H1 (cell line): ENCODE results near the gene GYPC. TPM values are rescaled to one million over a fixed set of nuclear protein-coding genes. Genes with fewer than 3 reads are reported as not detected.

Source experiments
- CTCF ChIA-PET: fragments of 300-600 bp; sonication (Branson Sonifier 250); formaldehyde crosslinking; loops from one replicate; lab custom pipeline; 2021; ENCODE audit not compliant: partially characterized antibody; lab: Charles Lee
- POLR2A ChIA-PET: fragments of 300-600 bp; sonication (Branson Sonifier 250); formaldehyde crosslinking; loops from one replicate; lab custom pipeline; 2021; ENCODE audit warnings: inconsistent platforms; ENCODE audit not compliant: partially characterized antibody; lab: Charles Lee
- DNase-seq, 2 experiments: peaks; one replicate each; pipeline versions ENCODE4 v3.0.0 to v3.0.0-alpha.2; 2010 to 2022; ENCODE audit warnings: low spot score in 2 of 2, low read depth in 1 of 2, mixed read lengths in 1 of 2
- FAIRE-seq: peaks from 2 replicates; lab custom pipeline; 2011; peaks lifted over from hg19 to GRCh38; lab: Jason Lieb, UNC
- H2AFZ ChIP-seq: 2 replicates; pipeline ENCODE4 v1.8.1; 2012; ENCODE audit warnings: low read length, inconsistent platforms
- H2AK5ac ChIP-seq: 2 replicates; pipeline ENCODE4 v1.6.1; 2013; ENCODE audit warnings: low read depth, low read length
- H2BK120ac ChIP-seq: replicated peaks from 2 replicates; pipeline ENCODE3; 2013; ENCODE audit warnings: low read depth, low read length, inconsistent platforms
- H2BK12ac ChIP-seq: 2 replicates; pipeline ENCODE4 v1.6.1; 2013; ENCODE audit warnings: low read depth, low read length
- H2BK15ac ChIP-seq: 2 replicates; pipeline ENCODE4 v1.6.1; 2013; ENCODE audit warnings: low read length
- H2BK20ac ChIP-seq: 2 replicates; pipeline ENCODE4 v1.6.1; 2013; ENCODE audit warnings: low read length
- H2BK5ac ChIP-seq: 2 replicates; pipeline ENCODE4 v1.6.1; 2013; ENCODE audit warnings: low read depth, low read length
- H3K14ac ChIP-seq: 2 replicates; pipeline ENCODE4 v1.6.1; 2013; ENCODE audit warnings: inconsistent platforms; ENCODE audit not compliant: insufficient read length
- H3K18ac ChIP-seq: 2 replicates; pipeline ENCODE4 v1.6.1; 2013; ENCODE audit warnings: low read length; ENCODE audit errors: extremely low read depth
- H3K23ac ChIP-seq: 2 replicates; pipeline ENCODE4 v1.6.1; 2013; ENCODE audit warnings: inconsistent platforms; ENCODE audit not compliant: insufficient read length
- H3K23me2 ChIP-seq: 2 replicates; pipeline ENCODE4 v1.6.1; 2013; ENCODE audit warnings: low read depth, low read length
- H3K27ac ChIP-seq: 2 replicates; pipeline ENCODE4 v1.6.1; 2011; ENCODE audit warnings: low read depth, low read length, inconsistent platforms
- H3K27me3 ChIP-seq, 4 experiments: replicated peaks in 1 of 4; 1 replicate in 1 of 4; 2 replicates in 3 of 4; pipeline versions ENCODE4 v1.6.1 to v1.8.1; 2011 to 2013; ENCODE audit warnings: low read length in 3 of 4, mild to moderate bottlenecking in 3 of 4, inconsistent platforms in 2 of 4, mixed read lengths in 2 of 4, moderate library complexity in 1 of 4; ENCODE audit not compliant: control insufficient read depth in 3 of 4, insufficient read depth in 3 of 4; ENCODE audit errors: extremely low read depth in 1 of 4
- H3K36me3 ChIP-seq, 4 experiments: 2 replicates each; pipeline versions ENCODE4 v1.6.1 to v1.8.1; 2011 to 2013; ENCODE audit warnings: mild to moderate bottlenecking in 4 of 4, low read length in 3 of 4, moderate library complexity in 2 of 4, control low read depth in 1 of 4, inconsistent platforms in 1 of 4; ENCODE audit not compliant: insufficient read depth in 4 of 4, control insufficient read depth in 2 of 4
- H3K4ac ChIP-seq: replicated peaks from 2 replicates; pipeline ENCODE3; 2013; ENCODE audit warnings: low read length, low read depth, mixed read lengths, inconsistent platforms; ENCODE audit not compliant: insufficient read length
- H3K4me1 ChIP-seq, 4 experiments: replicated peaks in 1 of 4; 1 replicate in 1 of 4; 2 replicates in 3 of 4; pipeline versions ENCODE4 v1.6.1 to v1.8.1; 2011 to 2013; ENCODE audit warnings: low read length in 3 of 4, inconsistent platforms in 2 of 4, mixed read lengths in 1 of 4; ENCODE audit not compliant: insufficient read depth in 4 of 4, control insufficient read depth in 3 of 4
- H3K4me2 ChIP-seq, 2 experiments: 2 replicates each; pipeline versions ENCODE4 v1.6.1 to v1.8.1; 2011 to 2013; ENCODE audit warnings: low read depth in 2 of 2, low read length in 2 of 2, control low read depth in 1 of 2, inconsistent platforms in 1 of 2, mild to moderate bottlenecking in 1 of 2; ENCODE audit not compliant: insufficient read depth in 1 of 2
- H3K4me3 ChIP-seq, 4 experiments: fragments of 200-600, 300-600 bp in 1 of 4; sonication (generic), shearing (Covaris generic), sonication (Bioruptor Twin) in 1 of 4; 2 replicates each; pipeline versions ENCODE4 v1.5.1 to v1.8.1; 2011 to 2016; ENCODE audit warnings: low read length in 4 of 4, low read depth in 3 of 4, control low read depth in 2 of 4, inconsistent platforms in 2 of 4, mild to moderate bottlenecking in 2 of 4, mixed read lengths in 1 of 4, moderate library complexity in 1 of 4; ENCODE audit not compliant: insufficient read depth in 2 of 4; ENCODE audit errors: extremely low read depth in 1 of 4
- H3K56ac ChIP-seq: replicated peaks from 2 replicates; pipeline ENCODE3; 2013; ENCODE audit warnings: low read depth, mild to moderate bottlenecking, mixed read lengths, low read length, inconsistent platforms; ENCODE audit not compliant: insufficient read length
- H3K79me1 ChIP-seq: 2 replicates; pipeline ENCODE4 v1.6.1; 2013; ENCODE audit warnings: low read depth, low read length, control low read depth
- H3K79me2 ChIP-seq, 2 experiments: 2 replicates each; pipeline versions ENCODE4 v1.6.1 to v1.8.1; 2012 to 2013; ENCODE audit warnings: low read length in 2 of 2, mild to moderate bottlenecking in 2 of 2, inconsistent platforms in 1 of 2; ENCODE audit not compliant: insufficient read depth in 2 of 2, control insufficient read depth in 1 of 2
- H3K9ac ChIP-seq, 4 experiments: replicated peaks in 1 of 4; 1 replicate in 1 of 4; 2 replicates in 3 of 4; pipeline versions ENCODE4 v1.6.1 to v1.8.1; 2011 to 2013; ENCODE audit warnings: low read depth in 3 of 4, low read length in 3 of 4, control low read depth in 2 of 4, mild to moderate bottlenecking in 2 of 4, moderate library complexity in 2 of 4, inconsistent platforms in 1 of 4; ENCODE audit errors: extremely low read depth in 1 of 4
- H3K9me3 ChIP-seq, 2 experiments: 2 replicates each; pipeline versions ENCODE4 v1.6.1 to v1.8.1; 2012 to 2013; ENCODE audit warnings: mild to moderate bottlenecking in 2 of 2, moderate library complexity in 2 of 2, control low read depth in 1 of 2, inconsistent platforms in 1 of 2, low read depth in 1 of 2, low read length in 1 of 2, mixed read lengths in 1 of 2; ENCODE audit not compliant: insufficient read depth in 2 of 2
- H4K20me1 ChIP-seq, 2 experiments: replicated peaks in 1 of 2; 2 replicates each; pipeline versions ENCODE3 to v1.8.1; 2011 to 2013; ENCODE audit warnings: inconsistent platforms in 2 of 2, low read length in 2 of 2, mild to moderate bottlenecking in 1 of 2; ENCODE audit not compliant: insufficient read depth in 2 of 2, control insufficient read depth in 1 of 2
- H4K5ac ChIP-seq: 2 replicates; pipeline ENCODE4 v1.6.1; 2013; ENCODE audit warnings: low read length, low read depth, mixed read lengths, inconsistent platforms; ENCODE audit not compliant: insufficient read length
- H4K8ac ChIP-seq: 2 replicates; pipeline ENCODE4 v1.8.0; 2013; ENCODE audit warnings: mild to moderate bottlenecking, moderate library complexity, low read length, inconsistent platforms; ENCODE audit not compliant: insufficient read depth; ENCODE audit errors: extremely low read depth
- H4K91ac ChIP-seq: replicated peaks from 2 replicates; pipeline ENCODE3; 2013; ENCODE audit warnings: low read length, mixed read lengths, inconsistent platforms; ENCODE audit not compliant: insufficient read length
- BCL11A ChIP-seq, 2 experiments: IDR thresholded peaks; one replicate each; pipeline ENCODE4 v1.6.1; 2011; ENCODE audit warnings: low read depth in 2 of 2, low read length in 2 of 2, mild to moderate bottlenecking in 2 of 2
- EP300 ChIP-seq, 2 experiments: IDR thresholded peaks; 1 replicate in 1 of 2; 2 replicates in 1 of 2; pipeline ENCODE4 v1.6.1; 2011 to 2012; ENCODE audit warnings: low read depth in 2 of 2, low read length in 2 of 2, mild to moderate bottlenecking in 2 of 2, borderline replicate concordance in 1 of 2, inconsistent platforms in 1 of 2, moderate library complexity in 1 of 2
- EZH2 ChIP-seq: fragments of 200-600 bp; sonication (generic); IDR thresholded peaks from 2 replicates; pipeline ENCODE4 v1.7.1; 2012; ENCODE audit warnings: low read depth, mild to moderate bottlenecking, moderate library complexity, low read length, inconsistent platforms; ENCODE audit not compliant: severe bottlenecking
- GTF2F1 ChIP-seq: IDR thresholded peaks from 2 replicates; pipeline ENCODE4 v1.6.1; 2012; ENCODE audit warnings: low read depth, low read length, improper control_type of control experiment, borderline replicate concordance
- KDM1A ChIP-seq: fragments of 200-600, 300-600 bp; sonication (generic); IDR thresholded peaks from 2 replicates; pipeline ENCODE4 v1.7.1; 2016; ENCODE audit warnings: mild to moderate bottlenecking, low read length, borderline replicate concordance
- RXRA ChIP-seq: IDR thresholded peaks from 2 replicates; pipeline ENCODE4 v1.6.1; 2011; ENCODE audit warnings: low read depth, mild to moderate bottlenecking, low read length, moderate library complexity; ENCODE audit not compliant: insufficient read depth
- SUZ12 ChIP-seq: fragments of 200-600 bp; sonication (generic); IDR thresholded peaks from 2 replicates; pipeline ENCODE4 v1.6.1; 2012; ENCODE audit warnings: mild to moderate bottlenecking, inconsistent platforms, low read length, moderate library complexity, mixed read lengths
- TCF12 ChIP-seq: IDR thresholded peaks from 2 replicates; pipeline ENCODE4 v1.6.1; 2011; ENCODE audit warnings: low read depth, mild to moderate bottlenecking, low read length
- WGBS, 2 experiments: shearing (Covaris generic) in 1 of 2; methylation state at CpG; one replicate each; pipeline versions ENCODE4 v1.1.6 to v1.1.7; 2013 to 2015; ENCODE audit warnings: low lambda C conversion rate in 2 of 2, mixed read lengths in 2 of 2, inconsistent platforms in 1 of 2, low coverage in 1 of 2, missing lambda C conversion rate in 1 of 2; ENCODE audit not compliant: insufficient replicate concordance in 2 of 2, insufficient coverage in 1 of 2, insufficient read length in 1 of 2; ENCODE audit errors: extremely low coverage in 1 of 2, missing lambda C conversion rate in 1 of 2; 5-methylcytosine and 5-hydroxymethylcytosine counted together
- polyA plus RNA-seq, 7 experiments: library from polyadenylated mRNA; depleted of rRNA in 3 of 7; stranded (reverse) in 5 of 7; unstranded in 2 of 7; fragments of >200 nt in 5 of 7; fragments of 200-250 nt in 2 of 7; gene quantifications; 1 replicate in 5 of 7; 2 replicates in 1 of 7; 4 replicates in 1 of 7; pipeline versions ENCODE4 v1.2.1 to v1.2.3, GENCODE V29; 2011 to 2013; ENCODE audit warnings: missing spikeins in 2 of 7, mixed read lengths in 2 of 7
- total RNA-seq: library from RNA; stranded (reverse); fragmentation: NEBNext Ultra II Directional; extraction: Animal tissue kit (Norgen Biotek cat#: 25700); gene quantifications from 2 replicates; pipeline ENCODE4 v1.2.1, GENCODE V29; 2021
- TF ChIP-seq, protein P1 (sequence below): IDR thresholded peaks from 2 replicates; pipeline ENCODE4 v1.6.1; 2011; ENCODE audit warnings: low read length, improper control_type of control experiment

Gene GYPC
- total and polyA plus RNA-seq, 2 of the 8 experiments (the other 6 are each of a cell fraction or from before 2014, with no cell fraction given), result 26.8 to 53.6 TPM

DNA sequence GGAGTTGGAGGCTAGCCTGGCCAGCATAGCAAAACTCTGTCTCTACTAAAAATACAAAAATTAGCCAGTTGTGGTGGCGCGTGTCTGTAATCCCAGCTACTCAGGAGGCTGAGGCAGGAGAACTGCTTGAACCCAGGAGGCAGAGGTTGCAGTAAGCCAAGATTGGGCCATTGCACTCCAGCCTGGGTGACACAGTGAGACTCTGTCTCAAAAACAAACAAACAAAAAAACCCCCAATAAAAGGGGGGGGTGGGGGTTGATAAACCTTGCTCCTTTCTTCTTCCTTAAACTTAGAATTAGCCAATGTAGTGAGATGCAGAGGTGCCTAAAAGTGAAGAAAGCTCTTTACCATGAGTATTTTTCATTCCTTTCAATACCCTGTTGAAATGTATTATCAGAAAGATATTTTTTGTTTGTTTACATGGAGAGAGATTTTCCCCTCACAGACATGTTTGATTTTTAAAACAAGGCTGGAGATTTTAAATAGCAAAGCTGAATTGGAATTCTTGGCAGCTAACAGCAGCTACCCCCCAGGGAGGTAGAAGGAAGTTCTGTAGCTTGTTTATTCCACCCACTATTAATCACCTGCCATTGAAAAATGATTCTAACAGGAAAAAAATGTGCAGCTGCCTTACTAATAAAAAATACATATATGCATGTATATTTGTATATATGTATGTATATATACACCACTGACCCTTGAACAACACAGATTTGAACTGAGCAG is 48.6 kb downstream of the GYPC start:
- Histone ChIP-seq H2BK120ac (no peak overlapping the region), H3K23me2 (no peaks in the 10 kb centered on the region), H4K8ac (no peak overlapping the region), H2BK20ac (no peak overlapping the region), H3K56ac (no peak overlapping the region), H3K79me1 (no peaks in the 10 kb centered on the region), H3K4me2 (no peak overlapping the region), H3K9me3 (peaks cover 0 to 5% of the 10 kb centered on the region in 2 experiments; a peak in 1 of 4 replicates), H3K27me3 (no peaks in the 10 kb centered on the region), H4K5ac (no peak overlapping the region), H2AFZ (no peak overlapping the region), H3K79me2 (no peaks in the 10 kb centered on the region), H3K18ac (no peak overlapping the region), H3K23ac (no peak overlapping the region), H3K27ac (no peak overlapping the region), H4K20me1 (no peaks in the 10 kb centered on the region), H3K4me3 (no peak overlapping the region), H3K9ac (no peak overlapping the region), H2BK5ac (no peak overlapping the region), H3K36me3 (no peaks in the 10 kb centered on the region), H2BK12ac (no peak overlapping the region), H4K91ac (no peak overlapping the region), H2AK5ac (no peak overlapping the region), H3K14ac (no peak overlapping the region), H3K4me1 (peaks cover 0 to 12% (median 1%) of the 10 kb centered on the region in 4 experiments; a peak in 2 of 7 replicates), H3K4ac (no peak overlapping the region), H2BK15ac (no peak overlapping the region)
- no peak for DNase-seq
- no peak for FAIRE-seq
- CTCF ChIA-PET, result interaction anchor here (0.9 to 1.4 kb wide), 2 partner anchors 177 to 274 kb away, joined by 3 to 4 read pairs; no protein-coding TSS in a partner anchor
- POLR2A ChIA-PET, result interaction anchor here (0.6 to 1.4 kb wide), 2 partner anchors 10 to 369 kb away, joined by 3 to 5 read pairs; no protein-coding TSS in a partner anchor
- WGBS, 2 experiments, result 88% methylated on average over 2 of the region's 2 CpGs; no CpG with 5 or more reads in 1 of the 2 experiments
- TF ChIP-seq TCF12 (no peak), EZH2 (no peak), RXRA (no peak), BCL11A (IDR thresholded peaks at IDR 0.05; ENCODE audit: low read depth in 2 of 2, low read length in 2 of 2) (no peak), SUZ12 (no peak), EP300 (IDR thresholded peaks at IDR 0.05; ENCODE audit: borderline replicate concordance in 1 of 2, low read depth in 2 of 2, low read length in 2 of 2) (no peak), GTF2F1 (no peak), KDM1A (no peak)
- TF ChIP-seq, protein P1, sequence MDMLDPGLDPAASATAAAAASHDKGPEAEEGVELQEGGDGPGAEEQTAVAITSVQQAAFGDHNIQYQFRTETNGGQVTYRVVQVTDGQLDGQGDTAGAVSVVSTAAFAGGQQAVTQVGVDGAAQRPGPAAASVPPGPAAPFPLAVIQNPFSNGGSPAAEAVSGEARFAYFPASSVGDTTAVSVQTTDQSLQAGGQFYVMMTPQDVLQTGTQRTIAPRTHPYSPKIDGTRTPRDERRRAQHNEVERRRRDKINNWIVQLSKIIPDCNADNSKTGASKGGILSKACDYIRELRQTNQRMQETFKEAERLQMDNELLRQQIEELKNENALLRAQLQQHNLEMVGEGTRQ, result no peak
